ENCODE results near the gene NAA10. TPM values are rescaled to one million over a fixed set of nuclear protein-coding genes. Genes with fewer than 3 reads are reported as not detected.

The NAA10 gene
- total and polyA plus RNA-seq, 2 of the 13 experiments (the other 11 are each of a cell fraction or from before 2014, with no cell fraction given): 49.2 to 51.7 TPM

DNA sequence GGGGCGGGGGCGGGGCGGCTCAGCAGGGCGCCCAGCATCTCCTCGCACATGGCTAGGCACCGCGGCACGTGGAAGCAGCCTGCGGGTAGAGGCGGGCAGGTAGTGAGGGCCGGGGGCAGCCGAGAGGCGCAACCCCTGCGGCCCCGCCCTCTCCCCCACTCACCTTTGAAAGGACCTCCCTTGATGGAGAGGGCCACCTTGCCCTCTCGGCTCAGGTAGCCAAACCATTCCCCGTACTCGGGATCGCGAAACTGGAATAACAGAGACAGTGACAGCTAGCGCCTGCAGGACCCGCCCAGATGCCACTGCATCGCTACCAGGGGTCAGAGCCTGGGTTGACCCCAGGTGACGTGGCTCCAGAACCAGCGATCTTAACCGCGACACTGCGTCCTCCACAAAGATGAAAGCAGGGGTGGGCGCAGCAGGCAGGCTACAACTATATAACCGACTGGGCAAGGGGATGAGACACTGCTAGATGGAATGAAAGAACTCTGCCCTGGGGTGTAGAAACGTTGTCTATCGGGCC is 552 bp upstream of the NAA10 start (continued):
- TF ChIP-seq ZBTB33 (CRISPR knock-in tag; IDR thresholded peaks at IDR 0.05): peak; percentile 42; the same call in 1 of the 2 replicates
- TF ChIP-seq ZNF496 (CRISPR knock-in tag; IDR thresholded peaks at IDR 0.05; ENCODE audit: insufficient replicate concordance): no peak
- TF ChIP-seq, protein P1, sequence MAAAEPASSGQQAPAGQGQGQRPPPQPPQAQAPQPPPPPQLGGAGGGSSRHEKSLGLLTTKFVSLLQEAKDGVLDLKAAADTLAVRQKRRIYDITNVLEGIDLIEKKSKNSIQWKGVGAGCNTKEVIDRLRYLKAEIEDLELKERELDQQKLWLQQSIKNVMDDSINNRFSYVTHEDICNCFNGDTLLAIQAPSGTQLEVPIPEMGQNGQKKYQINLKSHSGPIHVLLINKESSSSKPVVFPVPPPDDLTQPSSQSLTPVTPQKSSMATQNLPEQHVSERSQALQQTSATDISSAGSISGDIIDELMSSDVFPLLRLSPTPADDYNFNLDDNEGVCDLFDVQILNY (CRISPR knock-in tag; conservative IDR thresholded peaks at IDR 0.05): no peak
- TF ChIP-seq, protein P2, sequence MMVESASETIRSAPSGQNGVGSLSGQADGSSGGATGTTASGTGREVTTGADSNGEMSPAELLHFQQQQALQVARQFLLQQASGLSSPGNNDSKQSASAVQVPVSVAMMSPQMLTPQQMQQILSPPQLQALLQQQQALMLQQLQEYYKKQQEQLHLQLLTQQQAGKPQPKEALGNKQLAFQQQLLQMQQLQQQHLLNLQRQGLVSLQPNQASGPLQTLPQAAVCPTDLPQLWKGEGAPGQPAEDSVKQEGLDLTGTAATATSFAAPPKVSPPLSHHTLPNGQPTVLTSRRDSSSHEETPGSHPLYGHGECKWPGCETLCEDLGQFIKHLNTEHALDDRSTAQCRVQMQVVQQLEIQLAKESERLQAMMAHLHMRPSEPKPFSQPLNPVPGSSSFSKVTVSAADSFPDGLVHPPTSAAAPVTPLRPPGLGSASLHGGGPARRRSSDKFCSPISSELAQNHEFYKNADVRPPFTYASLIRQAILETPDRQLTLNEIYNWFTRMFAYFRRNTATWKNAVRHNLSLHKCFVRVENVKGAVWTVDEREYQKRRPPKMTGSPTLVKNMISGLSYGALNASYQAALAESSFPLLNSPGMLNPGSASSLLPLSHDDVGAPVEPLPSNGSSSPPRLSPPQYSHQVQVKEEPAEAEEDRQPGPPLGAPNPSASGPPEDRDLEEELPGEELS (CRISPR knock-in tag; IDR thresholded peaks at IDR 0.05): no peak
- TF ChIP-seq ZNF737 (CRISPR knock-in tag; IDR thresholded peaks at IDR 0.05; ENCODE audit: borderline replicate concordance): no peak
- TF ChIP-seq ZNF235 (CRISPR knock-in tag; IDR thresholded peaks at IDR 0.05; ENCODE audit: borderline replicate concordance): no peak
- TF ChIP-seq NFATC3 (CRISPR knock-in tag; IDR thresholded peaks at IDR 0.05): no peak
- TF ChIP-seq MAX (IDR thresholded peaks at IDR 0.05): peak; percentile 71
- TF ChIP-seq ZNF687 (CRISPR knock-in tag; IDR thresholded peaks at IDR 0.05): peak; percentile 68
- TF ChIP-seq ZNF556 (CRISPR knock-in tag; IDR thresholded peaks at IDR 0.05; ENCODE audit: borderline replicate concordance): no peak
- no peak for TF ChIP-seq KDM3A (CRISPR knock-in tag; IDR thresholded peaks at IDR 0.05; ENCODE audit: low read depth)
- TF ChIP-seq ZFP41 (CRISPR knock-in tag; IDR thresholded peaks at IDR 0.05; ENCODE audit: borderline replicate concordance): no peak
- TF ChIP-seq NR2F6 (IDR thresholded peaks at IDR 0.05): peak; percentile 47; the same call in 1 of the 2 replicates
- TF ChIP-seq NR2F6 (CRISPR knock-in tag; IDR thresholded peaks at IDR 0.05): 0 out of 2 replicates have a peak, but pooled peaks have one; percentile 51
- TF ChIP-seq, protein P3, sequence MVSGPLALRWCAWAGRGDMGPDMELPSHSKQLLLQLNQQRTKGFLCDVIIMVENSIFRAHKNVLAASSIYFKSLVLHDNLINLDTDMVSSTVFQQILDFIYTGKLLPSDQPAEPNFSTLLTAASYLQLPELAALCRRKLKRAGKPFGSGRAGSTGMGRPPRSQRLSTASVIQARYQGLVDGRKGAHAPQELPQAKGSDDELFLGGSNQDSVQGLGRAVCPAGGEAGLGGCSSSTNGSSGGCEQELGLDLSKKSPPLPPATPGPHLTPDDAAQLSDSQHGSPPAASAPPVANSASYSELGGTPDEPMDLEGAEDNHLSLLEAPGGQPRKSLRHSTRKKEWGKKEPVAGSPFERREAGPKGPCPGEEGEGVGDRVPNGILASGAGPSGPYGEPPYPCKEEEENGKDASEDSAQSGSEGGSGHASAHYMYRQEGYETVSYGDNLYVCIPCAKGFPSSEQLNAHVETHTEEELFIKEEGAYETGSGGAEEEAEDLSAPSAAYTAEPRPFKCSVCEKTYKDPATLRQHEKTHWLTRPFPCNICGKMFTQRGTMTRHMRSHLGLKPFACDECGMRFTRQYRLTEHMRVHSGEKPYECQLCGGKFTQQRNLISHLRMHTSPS (CRISPR knock-in tag; IDR thresholded peaks at IDR 0.05; ENCODE audit: low read depth): no peak
- no peak for TF ChIP-seq ZNF703 (CRISPR knock-in tag; IDR thresholded peaks at IDR 0.05; ENCODE audit: borderline replicate concordance)
- no peak for TF ChIP-seq POLR2A (IDR thresholded peaks at IDR 0.05; ENCODE audit: insufficient read depth in 1 of 2, low read depth in 2 of 2, low read length in 2 of 2)
- TF ChIP-seq ZMYM2 (CRISPR knock-in tag; IDR thresholded peaks at IDR 0.05): no peak
